Measurements from ENCODE around the gene COL5A3.

COL5A3 gene

GRCh38 chr19:10037809-10038208 is 27.5 kb upstream of the COL5A3 start:
- no peak for DNase-seq
- Histone ChIP-seq H3K4me1 (no peaks in the 10 kb centered on the region), H3K4me3 (ENCODE audit: low read depth, low read length) (no peak overlapping the region), H3K9me3 (no peaks in the 10 kb centered on the region; the same call in 1 of the 2 replicates), H3K36me3 (no peaks in the 10 kb centered on the region), H3K27me3 (peaks cover 34% of the 10 kb centered on the region)
- no peak for TF ChIP-seq CTCF (IDR thresholded peaks at IDR 0.05; ENCODE audit: low read depth, low read length)

- no peak overlapping the region for H3K4me3 ChIP-seq (ENCODE audit: low read depth, low read length)
- TF ChIP-seq CTCF (IDR thresholded peaks at IDR 0.05; ENCODE audit: low read depth, low read length): no peak
- no peaks in the 10 kb centered on the region for H3K36me3 ChIP-seq
- no peaks in the 10 kb centered on the region for H3K4me1 ChIP-seq
- no peaks in the 10 kb centered on the region; the same call in 1 of the 2 replicates for H3K9me3 ChIP-seq
- DNase-seq: no peak
- peaks cover 39% of the 10 kb centered on the region for H3K27me3 ChIP-seq
These were observed 27.1 kb upstream of the COL5A3 start for GRCh38 chr19:10037367-10037766.

- Histone ChIP-seq H3K36me3 (no peaks in the 10 kb centered on the region), H3K27me3 (peaks cover 46% of the 10 kb centered on the region), H3K9me3 (no peaks in the 10 kb centered on the region; the same call in 1 of the 2 replicates), H3K4me1 (no peaks in the 10 kb centered on the region), H3K4me3 (ENCODE audit: low read depth, low read length) (no peak overlapping the region)
- DNase-seq: no peak
- no peak for TF ChIP-seq CTCF (IDR thresholded peaks at IDR 0.05; ENCODE audit: low read depth, low read length)
These were observed 26.3 kb upstream of the COL5A3 start for GRCh38 chr19:10036601-10037071.

- Histone ChIP-seq H3K27me3 (peaks cover 74% of the 10 kb centered on the region), H3K9me3 (no peaks in the 10 kb centered on the region; the same call in 1 of the 2 replicates), H3K4me1 (no peaks in the 10 kb centered on the region), H3K4me3 (ENCODE audit: low read depth, low read length) (no peak overlapping the region), H3K36me3 (no peaks in the 10 kb centered on the region)
- TF ChIP-seq CTCF (IDR thresholded peaks at IDR 0.05; ENCODE audit: low read depth, low read length): no peak
- DNase-seq: no peak
These were observed 23.3 kb upstream of the COL5A3 start for GRCh38 chr19:10033614-10034013.

- peaks cover 70% of the 10 kb centered on the region for H3K27me3 ChIP-seq
- peak; percentile 96 for DNase-seq
These were observed 17.1 kb upstream of the COL5A3 start for GRCh38 chr19:10027158-10027997.

More at GRCh38 chr19:10027158-10027997, 17.1 kb upstream of the COL5A3 start:
- Histone ChIP-seq H3K9me3 (no peaks in the 10 kb centered on the region), H3K4me3 (ENCODE audit: low read depth, low read length) (no peak overlapping the region), H3K4me1 (no peaks in the 10 kb centered on the region), H3K36me3 (no peaks in the 10 kb centered on the region)
- peak; percentile 86 for TF ChIP-seq CTCF (IDR thresholded peaks at IDR 0.05; ENCODE audit: low read depth, low read length)
